Endothelial cell of umbilical vein (primary cell): ENCODE results near the gene STARD4. TPM values are rescaled to one million over a fixed set of nuclear protein-coding genes. Genes with fewer than 3 reads are reported as not detected.

Experiments
- BruUV-seq: library from RNA; stranded (reverse); fragments of 400-500 nt; replicated peaks from 2 replicates; lab custom pipeline; 2021; lab: Mats Ljungman, UMichigan
- CTCF ChIA-PET: fragments of 300-600, 350-600 bp; sonication (Branson Sonifier 250); formaldehyde crosslinking; loops from one replicate; lab custom pipeline; 2021; ENCODE audit warnings: antibody characterized with exemption, inconsistent platforms; lab: Charles Lee
- POLR2A ChIA-PET: fragments of 300-600, 350-600 bp; sonication (Branson Sonifier 250); formaldehyde crosslinking; loops from one replicate; lab custom pipeline; 2021; ENCODE audit warnings: antibody characterized with exemption, inconsistent platforms; lab: Charles Lee
- DNase-seq: peaks from one replicate; pipeline ENCODE4 v3.0.0-alpha.2; 2011; ENCODE audit warnings: low read depth, low spot score
- FAIRE-seq: peaks from 2 replicates; lab custom pipeline; 2011; peaks lifted over from hg19 to GRCh38; lab: Jason Lieb, UNC
- H2AFZ ChIP-seq: 2 replicates; pipeline ENCODE4 v1.6.0; 2012; ENCODE audit warnings: low read depth, low read length, control low read depth, inconsistent platforms
- H3K27ac ChIP-seq: 2 replicates; pipeline ENCODE4 v1.5.1; 2011; ENCODE audit warnings: low read depth, mild to moderate bottlenecking, control low read depth, low read length, moderate library complexity; ENCODE audit not compliant: insufficient read depth
- H3K27me3 ChIP-seq, 2 experiments: 2 replicates each; pipeline versions ENCODE4 v1.6.0 to v1.6.1; 2011; ENCODE audit warnings: low read length in 2 of 2, mixed read lengths in 1 of 2; ENCODE audit not compliant: control insufficient read depth in 2 of 2, insufficient read depth in 2 of 2
- H3K36me3 ChIP-seq, 2 experiments: 2 replicates in 1 of 2; 3 replicates in 1 of 2; pipeline ENCODE4 v1.5.1; 2011; ENCODE audit warnings: low read length in 2 of 2, mild to moderate bottlenecking in 1 of 2, moderate library complexity in 1 of 2; ENCODE audit not compliant: control insufficient read depth in 2 of 2, insufficient read depth in 2 of 2; ENCODE audit errors: extremely low read depth in 1 of 2
- H3K4me1 ChIP-seq: 3 replicates; pipeline ENCODE4 v1.5.1; 2011; ENCODE audit warnings: mild to moderate bottlenecking, low read length; ENCODE audit not compliant: control insufficient read depth, insufficient read depth; ENCODE audit errors: extremely low read depth
- H3K4me2 ChIP-seq: 2 replicates; pipeline ENCODE4 v1.6.1; 2011; ENCODE audit warnings: low read length, control low read depth, mixed read lengths; ENCODE audit not compliant: insufficient read depth
- H3K4me3 ChIP-seq, 3 experiments: fragments of 200-600 bp in 1 of 3; sonication (generic), shearing (Covaris generic) in 1 of 3; replicated peaks in 1 of 3; 2 replicates each; pipeline ENCODE4 v1.5.1; 2011 to 2016; ENCODE audit warnings: control low read depth in 3 of 3, low read length in 3 of 3, mild to moderate bottlenecking in 2 of 3, inconsistent platforms in 1 of 3, low read depth in 1 of 3, moderate library complexity in 1 of 3; ENCODE audit not compliant: insufficient read depth in 1 of 3
- H3K79me2 ChIP-seq: 2 replicates; pipeline ENCODE4 v1.6.0; 2012; ENCODE audit warnings: low read length, inconsistent platforms; ENCODE audit not compliant: control insufficient read depth, insufficient read depth
- H3K9ac ChIP-seq: replicated peaks from 2 replicates; pipeline ENCODE3; 2011; ENCODE audit warnings: low read length, control low read depth; ENCODE audit not compliant: insufficient read depth; ENCODE audit errors: extremely low read depth
- H3K9me1 ChIP-seq: replicated peaks from 3 replicates; pipeline ENCODE4 v1.6.0; 2011; ENCODE audit warnings: mild to moderate bottlenecking, low read length; ENCODE audit not compliant: control insufficient read depth, insufficient read depth; ENCODE audit errors: extremely low read depth
- H3K9me3 ChIP-seq: replicated peaks from 2 replicates; pipeline ENCODE4 v1.5.1; 2012; ENCODE audit warnings: low read length, inconsistent platforms; ENCODE audit not compliant: control insufficient read depth, insufficient read depth
- H4K20me1 ChIP-seq: replicated peaks from 2 replicates; pipeline ENCODE3; 2011; ENCODE audit warnings: mild to moderate bottlenecking, low read length; ENCODE audit not compliant: control insufficient read depth, insufficient read depth; ENCODE audit errors: extremely low read depth
- EZH2 ChIP-seq: IDR thresholded peaks from 2 replicates; pipeline ENCODE4 v1.6.1; 2012; ENCODE audit warnings: borderline replicate concordance, low read depth, mild to moderate bottlenecking, moderate library complexity, low read length, inconsistent platforms; ENCODE audit not compliant: severe bottlenecking
- GATA2 ChIP-seq: IDR thresholded peaks from 2 replicates; pipeline ENCODE4 v1.7.0; 2011; ENCODE audit warnings: low read depth, mild to moderate bottlenecking, moderate library complexity, mixed read lengths, low read length; ENCODE audit not compliant: insufficient read length, insufficient read depth
- MYC ChIP-seq: IDR thresholded peaks from one replicate; pipeline ENCODE4 v1.6.1; 2011; ENCODE audit warnings: mild to moderate bottlenecking, low read depth, low read length
- dilution Hi-C: fragments of 300-500 bp; cut with MboI; formaldehyde crosslinking; loops from one replicate; pipeline ENCODE4 v1.15.0; 2019; ENCODE audit warnings: low sequenced_read_pairs; ENCODE audit not compliant: extremely low pct_ligation_motif_present
- intact Hi-C: fragments of 100-400 bp; cut with micrococcal nuclease; formaldehyde crosslinking; loops from one replicate; pipeline ENCODE4 v1.10.0; 2022
- polyA plus RNA-seq, 4 experiments: library from polyadenylated mRNA; depleted of rRNA in 3 of 4; stranded (reverse) in 3 of 4; unstranded in 1 of 4; fragments of >200 nt; gene quantifications; 2 replicates each; pipeline versions ENCODE4 v1.2.1 to v1.2.3, GENCODE V29; 2011 to 2012; ENCODE audit warnings: missing spikeins in 1 of 4
- total RNA-seq: library from RNA; stranded (reverse); gene quantifications from 2 replicates; pipeline ENCODE4 v1.2.3, GENCODE V29; 2021
- TF ChIP-seq, protein P1 (sequence below): IDR thresholded peaks from 2 replicates; pipeline ENCODE4 v1.6.1; 2011; ENCODE audit not compliant: insufficient read depth, insufficient read length

The STARD4 gene
- total and polyA plus RNA-seq, 2 donors (not counting 3 experiments of a cell fraction or from before 2014, with no cell fraction given) = 33.6 to 77.1 TPM

DNA sequence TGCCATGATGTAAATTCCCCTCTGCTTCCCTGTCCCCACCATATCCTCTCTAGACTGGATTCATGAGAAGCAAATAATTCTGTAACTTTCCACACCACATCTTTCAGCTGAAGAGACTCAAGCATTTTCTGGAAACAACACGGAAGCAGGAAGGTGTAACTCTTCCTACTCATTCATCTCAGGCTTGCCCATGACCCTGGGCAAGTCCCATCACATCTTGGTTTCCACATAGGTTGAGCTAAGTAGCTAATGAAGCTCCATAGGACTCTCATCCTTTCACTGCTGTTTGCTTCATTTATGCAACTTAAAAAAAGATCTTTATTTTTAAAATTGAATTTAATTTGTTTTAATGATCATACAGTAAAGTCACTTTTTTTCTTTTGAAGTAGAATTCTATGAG lies 32.7 kb upstream of the STARD4 start:
- no peak for FAIRE-seq
- dilution Hi-C loops (no loop called here), intact Hi-C loops (no loop called here)
- Histone ChIP-seq H3K9me1 (no peaks in the 10 kb centered on the region), H3K79me2 (no peaks in the 10 kb centered on the region), H3K27ac (no peak overlapping the region), H4K20me1 (no peaks in the 10 kb centered on the region), H3K9ac (no peak overlapping the region), H3K4me2 (no peak overlapping the region), H2AFZ (no peak overlapping the region), H3K36me3 (no peaks in the 10 kb centered on the region), H3K4me3 (no peak overlapping the region), H3K9me3 (no peaks in the 10 kb centered on the region), H3K4me1 (no peaks in the 10 kb centered on the region), H3K27me3 (no peaks in the 10 kb centered on the region)
- BruUV-seq = no TSS peak
- ChIA-PET POLR2A (no interaction called here), CTCF (no interaction called here)
- no peak for TF ChIP-seq EZH2
- DNase-seq = no peak

DNA sequence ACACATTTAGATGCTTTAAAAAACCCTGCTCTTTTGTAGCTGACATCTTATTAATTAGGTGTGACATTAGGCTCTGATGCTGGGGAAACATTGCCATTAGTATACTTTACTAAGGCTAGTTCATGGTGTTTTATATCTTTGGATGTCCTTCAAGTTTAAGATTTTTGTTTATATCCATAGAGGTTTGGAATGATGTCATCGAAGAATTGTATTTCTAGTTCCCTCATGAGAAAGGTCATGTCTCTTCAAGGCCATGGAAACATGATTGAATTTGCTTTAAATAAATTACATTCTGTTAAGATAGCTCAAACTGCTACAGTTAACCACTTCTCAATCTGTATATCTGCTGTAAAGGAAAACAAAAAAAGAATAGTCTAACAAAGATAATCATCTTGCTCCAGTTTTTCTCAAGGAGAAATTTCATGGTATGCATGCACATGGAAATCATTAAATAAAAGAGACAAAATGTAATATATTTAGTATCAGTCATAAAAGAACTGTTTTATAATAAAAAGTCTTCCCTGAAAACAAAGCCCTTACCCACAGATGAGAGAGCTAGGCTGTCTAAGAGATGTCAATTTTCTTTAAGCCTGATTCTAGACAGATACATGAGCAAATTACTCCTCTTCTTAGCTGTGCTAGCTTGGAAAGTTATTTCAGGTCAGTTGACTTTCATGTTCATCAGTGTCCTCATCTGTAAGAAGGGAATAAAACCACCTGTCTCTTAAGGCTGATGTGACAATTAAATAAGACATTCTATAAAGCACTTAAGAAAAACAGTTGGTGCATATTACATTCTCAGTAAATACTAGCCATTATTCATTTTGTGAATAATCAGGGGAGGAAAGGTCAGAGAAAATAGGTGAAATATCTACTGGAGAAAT lies 25.0 kb upstream of the STARD4 start:
- H3K9me3 ChIP-seq = no peaks in the 10 kb centered on the region
- FAIRE-seq (no peak), DNase-seq (no peak)
- no peaks in the 10 kb centered on the region for H4K20me1 ChIP-seq
- no peaks in the 10 kb centered on the region for H3K4me1 ChIP-seq
- dilution Hi-C loops (no loop called here), intact Hi-C loops (no loop called here)
- BruUV-seq = no TSS peak
- H3K27ac ChIP-seq = no peak overlapping the region
- H3K79me2 ChIP-seq = no peaks in the 10 kb centered on the region
- H3K36me3 ChIP-seq = no peaks in the 10 kb centered on the region
- no peak overlapping the region for H3K4me2 ChIP-seq
- TF ChIP-seq MYC (no peak), GATA2 (no peak)
- TF ChIP-seq, protein P1, sequence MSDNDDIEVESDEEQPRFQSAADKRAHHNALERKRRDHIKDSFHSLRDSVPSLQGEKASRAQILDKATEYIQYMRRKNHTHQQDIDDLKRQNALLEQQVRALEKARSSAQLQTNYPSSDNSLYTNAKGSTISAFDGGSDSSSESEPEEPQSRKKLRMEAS = no peak
- H3K4me3 ChIP-seq = no peak overlapping the region
- no peaks in the 10 kb centered on the region for H3K27me3 ChIP-seq
- no peaks in the 10 kb centered on the region for H3K9me1 ChIP-seq
- H3K9ac ChIP-seq = no peak overlapping the region
- no peak overlapping the region for H2AFZ ChIP-seq
- ChIA-PET POLR2A (no interaction called here), CTCF (interaction anchor here (2.3 kb wide), 1 partner anchor 13 kb away, joined by 9 read pairs; no protein-coding TSS in a partner anchor)
